Keratinocyte (primary cell): ENCODE data around the gene MAN1C1.

Experiments
- EZH2 ChIP-seq: IDR thresholded peaks from one replicate; pipeline ENCODE4 v1.6.1; 2012; ENCODE audit warnings: inconsistent platforms, mild to moderate bottlenecking, low read length, moderate library complexity
- TF ChIP-seq, protein P1 (sequence below), 3 experiments: IDR thresholded peaks in 1 of 3; conservative IDR thresholded peaks in 1 of 3; optimal IDR thresholded peaks in 1 of 3; 2 replicates in 2 of 3; 3 replicates in 1 of 3; pipeline versions ENCODE3 to v1.5.1; 2011; ENCODE audit warnings: low read length in 3 of 3, mild to moderate bottlenecking in 3 of 3, moderate library complexity in 2 of 3, control low read depth in 1 of 3, inconsistent platforms in 1 of 3; ENCODE audit not compliant: insufficient read depth in 2 of 3; ENCODE audit errors: extremely low read depth in 1 of 3

GRCh38 chr1:25711555-25712298 is 95.1 kb downstream of the MAN1C1 start:
- TF ChIP-seq, protein P1, sequence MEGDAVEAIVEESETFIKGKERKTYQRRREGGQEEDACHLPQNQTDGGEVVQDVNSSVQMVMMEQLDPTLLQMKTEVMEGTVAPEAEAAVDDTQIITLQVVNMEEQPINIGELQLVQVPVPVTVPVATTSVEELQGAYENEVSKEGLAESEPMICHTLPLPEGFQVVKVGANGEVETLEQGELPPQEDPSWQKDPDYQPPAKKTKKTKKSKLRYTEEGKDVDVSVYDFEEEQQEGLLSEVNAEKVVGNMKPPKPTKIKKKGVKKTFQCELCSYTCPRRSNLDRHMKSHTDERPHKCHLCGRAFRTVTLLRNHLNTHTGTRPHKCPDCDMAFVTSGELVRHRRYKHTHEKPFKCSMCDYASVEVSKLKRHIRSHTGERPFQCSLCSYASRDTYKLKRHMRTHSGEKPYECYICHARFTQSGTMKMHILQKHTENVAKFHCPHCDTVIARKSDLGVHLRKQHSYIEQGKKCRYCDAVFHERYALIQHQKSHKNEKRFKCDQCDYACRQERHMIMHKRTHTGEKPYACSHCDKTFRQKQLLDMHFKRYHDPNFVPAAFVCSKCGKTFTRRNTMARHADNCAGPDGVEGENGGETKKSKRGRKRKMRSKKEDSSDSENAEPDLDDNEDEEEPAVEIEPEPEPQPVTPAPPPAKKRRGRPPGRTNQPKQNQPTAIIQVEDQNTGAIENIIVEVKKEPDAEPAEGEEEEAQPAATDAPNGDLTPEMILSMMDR (optimal IDR thresholded peaks at IDR 0.05 in 1 of 3, IDR thresholded peaks at IDR 0.05 in 1 of 3, conservative IDR thresholded peaks at IDR 0.05 in 1 of 3; ENCODE audit: extremely low read depth in 1 of 3, insufficient read depth in 2 of 3, low read length in 3 of 3), result no peak
- no peak for TF ChIP-seq EZH2
